C1 segment of cervical spinal cord (tissue), 14 donors: ENCODE data around the gene COMMD1.

Source experiments
- DNase-seq, 14 donors: peaks; one replicate each; lab custom pipeline; 2025; lab: John Stamatoyannopoulos, UW

The COMMD1 gene

DNA sequence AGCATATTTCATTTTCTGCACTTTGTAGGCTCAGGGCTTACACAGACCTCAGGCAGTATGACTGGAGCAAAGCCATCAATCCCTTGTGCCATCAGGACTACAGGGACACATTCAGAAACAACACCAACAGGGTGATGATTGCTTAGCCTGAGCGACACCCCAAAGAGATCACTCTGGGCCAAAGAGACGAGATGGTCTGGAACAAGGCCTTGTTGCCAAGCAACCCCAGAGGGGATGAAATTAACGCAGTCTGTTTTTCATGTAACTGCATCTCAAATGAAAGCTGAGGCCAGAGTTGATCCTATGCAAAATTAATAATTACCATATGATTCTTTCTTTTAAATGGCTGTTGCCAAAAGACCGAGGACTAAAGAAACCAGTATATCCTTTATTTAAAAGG lies 270.3 kb downstream of the COMMD1 start:
- DNase-seq: no peak

DNA sequence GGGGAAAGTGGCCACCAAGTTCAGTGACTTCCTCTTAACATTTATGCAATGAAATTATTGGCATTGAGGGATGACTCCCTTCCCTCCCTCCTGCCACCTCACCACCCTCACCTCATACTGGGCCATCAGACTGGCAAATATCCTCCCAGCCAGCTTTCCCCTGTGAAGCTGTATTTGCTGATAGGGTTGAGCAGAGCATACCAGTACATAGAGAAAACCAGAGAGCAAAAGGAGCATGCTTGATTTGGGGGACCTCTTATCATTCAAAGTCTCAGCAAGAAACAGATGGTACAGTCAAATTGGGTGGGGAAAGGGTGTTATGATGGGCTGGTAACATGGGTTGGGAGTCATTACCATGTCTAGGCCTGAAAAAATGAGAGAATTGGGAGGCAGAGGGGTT lies 271.3 kb downstream of the COMMD1 start:
- DNase-seq: no peak

DNA sequence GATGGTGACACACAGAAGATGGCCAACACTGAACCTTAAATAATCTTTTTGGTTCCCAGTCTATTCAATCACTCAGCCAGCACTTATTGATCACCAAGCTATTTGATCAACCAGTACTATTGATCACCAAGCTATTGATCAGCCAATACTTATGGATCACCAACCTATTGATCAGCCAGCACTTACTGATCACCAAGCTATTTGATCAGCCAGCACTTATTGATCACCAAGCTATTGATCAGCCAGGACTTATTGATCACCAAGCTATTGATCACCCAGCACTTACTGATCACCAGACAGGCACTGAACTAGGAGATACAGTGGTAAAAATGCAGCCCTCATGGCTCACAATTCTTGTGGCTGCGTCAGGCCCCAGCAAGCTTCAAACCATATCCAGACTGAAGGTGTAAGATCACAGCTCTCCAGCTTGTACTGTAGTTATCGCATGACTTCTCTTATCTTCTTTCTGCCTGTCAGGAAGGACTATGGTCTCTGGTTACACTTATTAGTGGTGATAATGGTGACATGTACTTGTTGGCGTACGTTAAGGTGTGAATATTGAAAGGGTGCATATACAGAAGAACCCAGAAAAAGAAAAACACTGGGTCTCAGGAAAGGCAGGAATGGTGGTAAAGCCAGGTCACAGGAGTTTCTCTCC lies 272.0 kb downstream of the COMMD1 start:
- no peak for DNase-seq

DNA sequence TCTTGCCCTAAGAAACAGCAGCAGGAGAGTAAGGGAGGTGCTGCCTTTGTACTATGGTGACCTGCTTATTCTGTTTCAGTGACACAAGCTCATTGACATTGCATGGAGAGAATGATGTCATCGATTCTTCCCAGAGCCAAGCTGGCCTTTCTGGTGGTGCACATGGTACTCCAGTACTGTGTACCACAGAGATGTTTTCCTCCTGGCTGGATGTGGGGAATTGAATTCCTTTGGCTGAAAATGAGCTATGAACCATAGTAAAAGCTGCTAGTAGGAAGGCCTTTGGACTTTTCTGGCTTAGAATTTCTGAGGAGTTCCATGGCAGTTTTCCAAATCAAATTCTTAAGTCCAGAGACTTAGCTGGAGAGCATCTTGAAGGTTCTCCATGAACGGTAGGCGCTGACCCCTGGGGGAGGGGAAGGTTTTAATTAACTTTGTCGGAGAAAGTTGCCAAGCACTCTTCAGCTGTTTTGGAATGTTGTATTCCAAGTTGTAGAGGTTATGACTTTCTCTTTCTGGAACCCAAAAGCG lies 273.3 kb downstream of the COMMD1 start:
- DNase-seq: peak in 2 of 14 donors; percentile 24 to 50

DNA sequence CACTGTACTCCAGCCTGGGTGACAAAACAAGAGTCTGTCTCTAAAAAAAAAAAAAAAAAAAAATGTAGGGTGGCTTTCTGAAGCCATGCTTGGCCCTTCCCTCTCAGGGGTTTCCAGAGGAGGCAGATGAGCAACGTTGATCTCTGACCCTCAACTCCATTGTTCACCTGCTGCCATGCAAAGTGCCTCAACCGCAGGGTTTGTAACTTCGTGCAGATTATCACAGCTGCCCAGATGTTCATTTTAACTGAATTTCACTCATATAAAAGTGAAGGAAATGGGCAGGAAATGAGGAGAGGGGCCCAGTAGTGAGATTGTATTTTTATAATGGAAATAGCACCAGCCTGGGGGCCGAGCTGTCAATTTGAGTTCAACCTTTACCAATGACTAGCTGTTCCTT lies 275.5 kb downstream of the COMMD1 start:
- DNase-seq: no peak

DNA sequence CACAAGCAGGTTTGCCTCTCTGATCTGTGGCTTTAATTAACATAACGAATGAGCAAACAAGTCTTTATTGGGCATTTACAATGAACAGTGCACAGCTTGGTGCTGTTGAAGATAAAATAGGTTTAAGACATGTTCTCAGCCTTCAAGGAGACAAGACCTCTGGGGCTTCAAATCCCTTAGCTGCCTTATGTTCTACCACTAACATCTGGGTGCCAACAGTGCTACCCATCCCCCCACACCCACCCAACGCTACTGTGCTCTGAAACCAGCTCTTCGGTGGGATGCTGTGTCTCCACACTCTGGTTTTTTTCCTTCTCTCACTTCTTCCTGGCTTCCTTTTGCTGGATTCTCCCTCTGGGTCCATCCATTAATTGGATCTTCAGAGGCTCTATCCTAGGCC lies 276.4 kb downstream of the COMMD1 start:
- no peak for DNase-seq

DNA sequence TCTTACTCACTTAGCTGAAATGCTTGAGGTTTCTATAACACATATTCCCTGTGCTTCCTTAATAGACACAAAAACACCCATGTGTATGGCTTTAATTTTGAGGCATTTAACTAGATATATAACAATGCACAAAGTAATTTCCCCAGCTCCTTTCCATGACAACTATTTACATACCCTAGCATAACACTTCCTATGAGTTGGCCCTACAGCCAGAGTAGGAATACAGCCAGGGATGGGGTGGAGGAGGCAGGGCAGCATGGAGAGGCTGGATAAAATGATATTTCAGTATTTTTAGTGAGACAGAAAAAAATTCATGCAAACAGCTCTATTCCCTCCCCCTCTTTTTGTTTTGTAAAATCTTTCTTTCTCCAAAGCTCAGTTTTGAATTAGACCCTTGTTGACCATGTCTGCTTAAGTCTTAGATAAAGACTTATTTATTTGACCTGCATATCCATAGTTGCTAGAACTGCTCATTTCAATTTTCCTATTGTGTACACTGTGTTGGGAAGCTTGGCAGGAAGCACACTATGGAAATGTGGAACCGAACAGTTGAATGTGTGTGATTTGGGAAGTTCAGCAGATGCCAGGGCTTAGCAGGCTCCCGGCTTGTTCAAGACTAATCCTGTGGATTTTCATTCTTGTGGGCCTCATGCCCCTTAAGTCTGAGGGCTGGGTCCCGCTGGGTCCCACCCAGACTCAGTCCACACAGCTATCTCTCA lies 279.2 kb downstream of the COMMD1 start:
- no peak for DNase-seq
